ENCODE data around the gene NTRK2.

DNA sequence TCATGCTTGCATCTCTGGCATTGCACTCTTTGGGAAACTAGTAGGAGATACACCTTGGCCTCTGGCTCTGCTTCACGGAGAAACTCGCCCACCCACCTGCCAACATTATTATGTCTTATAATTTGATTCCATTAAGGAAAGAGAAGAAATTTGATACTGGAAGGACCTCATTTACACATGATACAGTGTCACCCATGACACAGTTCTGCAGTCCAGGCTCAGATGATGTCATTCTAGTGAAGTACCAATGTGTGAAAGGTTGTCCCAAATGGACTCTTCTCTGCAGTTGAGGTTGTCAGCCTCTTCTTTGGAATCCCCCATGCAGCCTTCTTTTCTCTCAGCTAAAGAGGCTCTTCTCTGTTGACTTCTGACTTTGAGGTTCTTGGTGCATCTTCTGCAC is 329.1 kb downstream of the NTRK2 start:
- TF ChIP-seq, protein P1, sequence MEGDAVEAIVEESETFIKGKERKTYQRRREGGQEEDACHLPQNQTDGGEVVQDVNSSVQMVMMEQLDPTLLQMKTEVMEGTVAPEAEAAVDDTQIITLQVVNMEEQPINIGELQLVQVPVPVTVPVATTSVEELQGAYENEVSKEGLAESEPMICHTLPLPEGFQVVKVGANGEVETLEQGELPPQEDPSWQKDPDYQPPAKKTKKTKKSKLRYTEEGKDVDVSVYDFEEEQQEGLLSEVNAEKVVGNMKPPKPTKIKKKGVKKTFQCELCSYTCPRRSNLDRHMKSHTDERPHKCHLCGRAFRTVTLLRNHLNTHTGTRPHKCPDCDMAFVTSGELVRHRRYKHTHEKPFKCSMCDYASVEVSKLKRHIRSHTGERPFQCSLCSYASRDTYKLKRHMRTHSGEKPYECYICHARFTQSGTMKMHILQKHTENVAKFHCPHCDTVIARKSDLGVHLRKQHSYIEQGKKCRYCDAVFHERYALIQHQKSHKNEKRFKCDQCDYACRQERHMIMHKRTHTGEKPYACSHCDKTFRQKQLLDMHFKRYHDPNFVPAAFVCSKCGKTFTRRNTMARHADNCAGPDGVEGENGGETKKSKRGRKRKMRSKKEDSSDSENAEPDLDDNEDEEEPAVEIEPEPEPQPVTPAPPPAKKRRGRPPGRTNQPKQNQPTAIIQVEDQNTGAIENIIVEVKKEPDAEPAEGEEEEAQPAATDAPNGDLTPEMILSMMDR (IDR thresholded peaks at IDR 0.05): no peak
- no peak for TF ChIP-seq POLR2A (IDR thresholded peaks at IDR 0.05)
